ENCODE data around the gene SPATA17.

Gene SPATA17

DNA sequence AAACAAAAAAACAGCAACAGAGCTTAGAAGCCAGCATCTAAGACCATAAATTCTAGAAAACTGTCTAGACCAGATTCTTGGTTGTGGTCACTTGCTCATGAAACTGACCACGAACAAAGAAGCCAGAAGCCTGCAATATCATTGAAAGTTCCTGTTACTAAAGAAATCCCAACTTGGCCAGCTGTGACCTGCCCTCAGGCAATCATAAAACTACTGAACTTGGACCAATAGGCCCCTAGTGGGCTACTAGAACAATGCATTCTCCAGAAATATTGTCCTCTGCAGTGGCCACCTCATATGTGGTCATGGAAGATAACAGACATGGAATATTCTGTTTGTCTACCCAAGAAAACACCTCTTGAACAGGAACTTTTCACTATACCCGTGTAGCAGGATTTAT, 87.7 kb downstream of the SPATA17 start:
- Histone ChIP-seq H3K4me2 (no peak overlapping the region), H3K36me3 (ENCODE audit: insufficient read depth) (no peaks in the 10 kb centered on the region), H3K27me3 (ENCODE audit: insufficient read depth, low read depth) (no peaks in the 10 kb centered on the region), H2AFZ (ENCODE audit: low read depth) (no peak overlapping the region), H3K4me3 (IDR thresholded peaks at IDR 0.05; ENCODE audit: insufficient read depth, low read depth, low read length) (no peak overlapping the region), H4K20me1 (ENCODE audit: insufficient read depth) (no peaks in the 10 kb centered on the region), H3K9ac (no peak overlapping the region), H3K79me2 (ENCODE audit: insufficient read depth, low read depth) (no peaks in the 10 kb centered on the region), H3K27ac (no peak overlapping the region), H3K4me1 (ENCODE audit: low read depth, poor library complexity, severe bottlenecking) (peaks cover 5% of the 10 kb centered on the region)
- TF ChIP-seq, protein P1, sequence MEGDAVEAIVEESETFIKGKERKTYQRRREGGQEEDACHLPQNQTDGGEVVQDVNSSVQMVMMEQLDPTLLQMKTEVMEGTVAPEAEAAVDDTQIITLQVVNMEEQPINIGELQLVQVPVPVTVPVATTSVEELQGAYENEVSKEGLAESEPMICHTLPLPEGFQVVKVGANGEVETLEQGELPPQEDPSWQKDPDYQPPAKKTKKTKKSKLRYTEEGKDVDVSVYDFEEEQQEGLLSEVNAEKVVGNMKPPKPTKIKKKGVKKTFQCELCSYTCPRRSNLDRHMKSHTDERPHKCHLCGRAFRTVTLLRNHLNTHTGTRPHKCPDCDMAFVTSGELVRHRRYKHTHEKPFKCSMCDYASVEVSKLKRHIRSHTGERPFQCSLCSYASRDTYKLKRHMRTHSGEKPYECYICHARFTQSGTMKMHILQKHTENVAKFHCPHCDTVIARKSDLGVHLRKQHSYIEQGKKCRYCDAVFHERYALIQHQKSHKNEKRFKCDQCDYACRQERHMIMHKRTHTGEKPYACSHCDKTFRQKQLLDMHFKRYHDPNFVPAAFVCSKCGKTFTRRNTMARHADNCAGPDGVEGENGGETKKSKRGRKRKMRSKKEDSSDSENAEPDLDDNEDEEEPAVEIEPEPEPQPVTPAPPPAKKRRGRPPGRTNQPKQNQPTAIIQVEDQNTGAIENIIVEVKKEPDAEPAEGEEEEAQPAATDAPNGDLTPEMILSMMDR (conservative IDR thresholded peaks at IDR 0.05; ENCODE audit: low read depth, low read length): peak; percentile 41

GRCh38 chr1:217721692-217722091, 90.5 kb downstream of the SPATA17 start:
- TF ChIP-seq, protein P1 (conservative IDR thresholded peaks at IDR 0.05; ENCODE audit: low read depth, low read length): no peak
- Histone ChIP-seq H3K27me3 (ENCODE audit: insufficient read depth, low read depth) (no peaks in the 10 kb centered on the region), H3K27ac (no peak overlapping the region), H4K20me1 (ENCODE audit: insufficient read depth) (no peaks in the 10 kb centered on the region), H3K9ac (no peak overlapping the region), H3K36me3 (ENCODE audit: insufficient read depth) (no peaks in the 10 kb centered on the region), H3K79me2 (ENCODE audit: insufficient read depth, low read depth) (no peaks in the 10 kb centered on the region), H2AFZ (ENCODE audit: low read depth) (no peak overlapping the region), H3K4me2 (no peak overlapping the region), H3K4me3 (IDR thresholded peaks at IDR 0.05; ENCODE audit: insufficient read depth, low read depth, low read length) (no peak overlapping the region), H3K4me1 (ENCODE audit: low read depth, poor library complexity, severe bottlenecking) (peaks cover 5% of the 10 kb centered on the region)

DNA sequence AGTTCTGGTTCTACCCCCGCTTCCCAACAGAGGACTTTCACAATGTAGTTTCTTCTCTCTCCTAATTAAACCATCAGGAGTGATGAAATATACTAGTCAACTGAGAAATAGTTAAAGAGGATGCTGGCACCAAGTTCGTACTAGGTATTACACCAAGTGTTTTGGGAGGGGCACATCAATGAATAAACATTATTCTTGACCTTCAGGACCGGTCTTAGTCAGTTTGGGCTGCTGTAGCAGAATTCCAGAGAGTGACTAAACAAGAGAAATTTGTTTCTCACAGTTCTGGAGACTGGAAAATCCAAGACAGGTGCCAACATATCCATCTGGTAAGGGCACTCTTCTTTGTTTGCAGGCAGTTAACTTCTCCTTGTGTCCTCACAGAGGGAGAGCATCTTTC, 103.8 kb downstream of the SPATA17 start:
- no peaks in the 10 kb centered on the region for H3K4me1 ChIP-seq (ENCODE audit: low read depth, poor library complexity, severe bottlenecking)
- no peaks in the 10 kb centered on the region for H3K27me3 ChIP-seq (ENCODE audit: insufficient read depth, low read depth)
- H4K20me1 ChIP-seq (ENCODE audit: insufficient read depth): no peaks in the 10 kb centered on the region
- H2AFZ ChIP-seq (ENCODE audit: low read depth): no peak overlapping the region
- H3K79me2 ChIP-seq (ENCODE audit: insufficient read depth, low read depth): no peaks in the 10 kb centered on the region
- H3K4me2 ChIP-seq: no peak overlapping the region
- TF ChIP-seq, protein P1 (conservative IDR thresholded peaks at IDR 0.05; ENCODE audit: low read depth, low read length): no peak
- no peak overlapping the region for H3K4me3 ChIP-seq (IDR thresholded peaks at IDR 0.05; ENCODE audit: insufficient read depth, low read depth, low read length)
- H3K27ac ChIP-seq: no peak overlapping the region
- H3K9ac ChIP-seq: no peak overlapping the region
- no peaks in the 10 kb centered on the region for H3K36me3 ChIP-seq (ENCODE audit: insufficient read depth)

DNA sequence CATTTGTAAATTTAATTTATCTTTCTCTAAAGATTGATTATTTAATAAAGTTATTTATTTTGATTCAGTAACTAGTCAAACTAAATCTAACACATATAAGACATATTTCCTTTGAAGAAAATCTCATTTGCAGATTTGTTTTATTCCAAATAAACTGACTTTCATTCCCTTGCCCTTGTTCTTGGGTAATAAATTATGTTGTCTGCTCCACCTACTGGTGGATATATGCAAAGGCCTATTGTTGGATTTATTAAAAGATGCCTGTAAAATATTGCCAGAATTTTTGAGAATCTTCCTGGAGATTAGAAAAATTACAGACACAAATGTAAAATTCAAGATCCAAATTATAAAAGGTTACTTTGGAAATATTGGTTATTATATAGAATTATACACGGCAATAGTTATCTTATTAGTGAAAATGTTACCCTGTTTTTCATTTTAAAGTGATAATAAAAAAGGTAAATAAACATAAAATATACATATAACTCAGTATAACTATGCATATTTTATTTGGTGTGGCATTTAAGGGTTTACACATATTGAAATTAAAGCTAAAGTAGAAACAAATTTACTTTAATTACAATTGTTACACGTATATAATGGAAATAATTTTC, 116.1 kb downstream of the SPATA17 start:
- Histone ChIP-seq H3K36me3 (ENCODE audit: insufficient read depth) (no peaks in the 10 kb centered on the region), H3K4me1 (ENCODE audit: low read depth, poor library complexity, severe bottlenecking) (no peaks in the 10 kb centered on the region), H3K79me2 (ENCODE audit: insufficient read depth, low read depth) (no peaks in the 10 kb centered on the region), H3K27ac (no peak overlapping the region), H3K4me2 (no peak overlapping the region), H3K27me3 (ENCODE audit: insufficient read depth, low read depth) (no peaks in the 10 kb centered on the region), H4K20me1 (ENCODE audit: insufficient read depth) (no peaks in the 10 kb centered on the region), H3K4me3 (IDR thresholded peaks at IDR 0.05; ENCODE audit: insufficient read depth, low read depth, low read length) (no peak overlapping the region), H3K9ac (no peak overlapping the region), H2AFZ (ENCODE audit: low read depth) (no peak overlapping the region)
- TF ChIP-seq, protein P1 (conservative IDR thresholded peaks at IDR 0.05; ENCODE audit: low read depth, low read length): peak; percentile 93

Data from KMS-11 (cell line).